ENCODE measurements around the gene TRIM62.

The TRIM62 gene

DNA sequence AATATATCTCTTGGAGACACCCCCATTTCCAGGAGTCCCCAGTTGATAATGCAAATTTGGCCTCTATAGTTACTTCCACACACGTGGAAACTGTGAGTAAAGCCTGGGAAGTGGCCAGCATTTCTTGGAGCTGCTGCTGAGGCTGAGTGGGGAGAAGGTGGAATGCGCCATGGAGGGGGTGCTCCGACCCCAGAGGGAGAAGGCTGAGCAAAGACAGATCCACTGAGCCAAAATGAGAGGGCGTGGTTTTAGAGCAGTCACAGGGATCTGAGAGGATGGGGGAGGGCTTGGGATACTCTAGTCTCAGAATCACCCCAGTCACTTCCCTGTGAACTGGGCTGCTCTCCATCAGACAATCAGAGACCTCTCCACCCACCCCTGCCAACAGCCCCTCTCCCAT is 38.7 kb downstream of the TRIM62 start:
- no peak for TF ChIP-seq FOXP2 (optimal IDR thresholded peaks at IDR 0.05; ENCODE audit: borderline replicate concordance, extremely low read depth, extremely low read length, insufficient read depth)
- TF ChIP-seq SIN3A (IDR thresholded peaks at IDR 0.05; ENCODE audit: borderline replicate concordance, insufficient read depth, low read length), result no peak
- TF ChIP-seq POLR2AphosphoS5 (IDR thresholded peaks at IDR 0.05; ENCODE audit: low read depth, low read length), result no peak
- no peak for TF ChIP-seq TAF1 (IDR thresholded peaks at IDR 0.05; ENCODE audit: borderline replicate concordance, insufficient read depth, low read length)
- TF ChIP-seq, protein P1, sequence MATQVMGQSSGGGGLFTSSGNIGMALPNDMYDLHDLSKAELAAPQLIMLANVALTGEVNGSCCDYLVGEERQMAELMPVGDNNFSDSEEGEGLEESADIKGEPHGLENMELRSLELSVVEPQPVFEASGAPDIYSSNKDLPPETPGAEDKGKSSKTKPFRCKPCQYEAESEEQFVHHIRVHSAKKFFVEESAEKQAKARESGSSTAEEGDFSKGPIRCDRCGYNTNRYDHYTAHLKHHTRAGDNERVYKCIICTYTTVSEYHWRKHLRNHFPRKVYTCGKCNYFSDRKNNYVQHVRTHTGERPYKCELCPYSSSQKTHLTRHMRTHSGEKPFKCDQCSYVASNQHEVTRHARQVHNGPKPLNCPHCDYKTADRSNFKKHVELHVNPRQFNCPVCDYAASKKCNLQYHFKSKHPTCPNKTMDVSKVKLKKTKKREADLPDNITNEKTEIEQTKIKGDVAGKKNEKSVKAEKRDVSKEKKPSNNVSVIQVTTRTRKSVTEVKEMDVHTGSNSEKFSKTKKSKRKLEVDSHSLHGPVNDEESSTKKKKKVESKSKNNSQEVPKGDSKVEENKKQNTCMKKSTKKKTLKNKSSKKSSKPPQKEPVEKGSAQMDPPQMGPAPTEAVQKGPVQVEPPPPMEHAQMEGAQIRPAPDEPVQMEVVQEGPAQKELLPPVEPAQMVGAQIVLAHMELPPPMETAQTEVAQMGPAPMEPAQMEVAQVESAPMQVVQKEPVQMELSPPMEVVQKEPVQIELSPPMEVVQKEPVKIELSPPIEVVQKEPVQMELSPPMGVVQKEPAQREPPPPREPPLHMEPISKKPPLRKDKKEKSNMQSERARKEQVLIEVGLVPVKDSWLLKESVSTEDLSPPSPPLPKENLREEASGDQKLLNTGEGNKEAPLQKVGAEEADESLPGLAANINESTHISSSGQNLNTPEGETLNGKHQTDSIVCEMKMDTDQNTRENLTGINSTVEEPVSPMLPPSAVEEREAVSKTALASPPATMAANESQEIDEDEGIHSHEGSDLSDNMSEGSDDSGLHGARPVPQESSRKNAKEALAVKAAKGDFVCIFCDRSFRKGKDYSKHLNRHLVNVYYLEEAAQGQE (IDR thresholded peaks at IDR 0.05; ENCODE audit: insufficient read depth in 1 of 2, low read depth in 2 of 2, low read length in 2 of 2), result no peak

DNA sequence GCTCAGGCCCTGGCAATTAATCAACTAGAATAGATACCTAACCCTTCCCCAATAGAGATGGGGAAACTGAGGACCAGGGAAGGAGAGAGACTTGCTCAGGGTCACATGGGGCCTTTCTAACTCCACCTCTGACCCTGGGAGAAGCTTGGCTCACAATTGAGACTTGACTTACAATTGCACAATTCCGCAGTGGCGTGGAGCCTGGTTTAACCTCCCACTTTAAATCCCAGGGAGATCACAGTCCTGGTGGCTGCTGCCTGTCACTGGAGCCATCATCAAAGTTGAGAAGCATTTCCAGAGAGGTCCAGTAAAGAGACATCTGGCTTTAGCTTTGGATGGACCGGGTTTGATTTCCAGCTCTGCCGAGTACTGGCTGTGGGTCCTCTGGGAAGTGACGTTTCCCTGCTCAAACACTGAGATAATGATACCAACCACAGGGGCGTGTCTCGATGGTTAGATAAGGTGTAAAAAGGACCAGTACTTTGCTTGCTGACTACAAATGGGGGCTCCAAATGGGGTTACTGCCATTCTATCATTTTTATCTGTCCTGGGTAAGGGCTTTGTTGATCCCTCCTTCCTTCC is 39.3 kb downstream of the TRIM62 start:
- no peak for TF ChIP-seq SIN3A (IDR thresholded peaks at IDR 0.05; ENCODE audit: borderline replicate concordance, insufficient read depth, low read length)
- no peak for TF ChIP-seq TAF1 (IDR thresholded peaks at IDR 0.05; ENCODE audit: borderline replicate concordance, insufficient read depth, low read length)
- no peak for TF ChIP-seq FOXP2 (optimal IDR thresholded peaks at IDR 0.05; ENCODE audit: borderline replicate concordance, extremely low read depth, extremely low read length, insufficient read depth)
- TF ChIP-seq, protein P1 (IDR thresholded peaks at IDR 0.05; ENCODE audit: insufficient read depth in 1 of 2, low read depth in 2 of 2, low read length in 2 of 2), result no peak
- TF ChIP-seq POLR2AphosphoS5 (IDR thresholded peaks at IDR 0.05; ENCODE audit: low read depth, low read length), result no peak

DNA sequence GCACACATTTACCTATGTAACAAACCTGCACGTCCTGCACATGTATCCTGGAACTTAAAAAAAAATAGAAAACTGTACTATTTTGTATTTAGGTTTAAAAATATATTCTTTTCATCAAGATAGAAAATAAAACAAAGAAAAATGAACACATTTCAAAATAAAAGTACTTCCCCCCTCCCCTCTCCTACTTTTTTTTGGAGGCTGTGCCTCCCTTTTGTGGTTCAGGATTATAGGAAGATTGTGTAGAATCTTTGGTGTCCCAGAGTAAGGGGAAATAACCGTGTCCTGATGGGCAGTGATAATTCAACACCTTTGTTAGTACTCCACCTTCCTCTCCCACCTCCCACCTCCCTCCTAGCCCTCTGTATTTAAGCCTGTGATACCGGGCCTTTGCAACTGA is 40.1 kb downstream of the TRIM62 start:
- TF ChIP-seq POLR2AphosphoS5 (IDR thresholded peaks at IDR 0.05; ENCODE audit: low read depth, low read length) (no peak), FOXP2 (optimal IDR thresholded peaks at IDR 0.05; ENCODE audit: borderline replicate concordance, extremely low read depth, extremely low read length, insufficient read depth) (no peak), TAF1 (IDR thresholded peaks at IDR 0.05; ENCODE audit: borderline replicate concordance, insufficient read depth, low read length) (no peak), SIN3A (IDR thresholded peaks at IDR 0.05; ENCODE audit: borderline replicate concordance, insufficient read depth, low read length) (no peak)
- TF ChIP-seq, protein P1 (IDR thresholded peaks at IDR 0.05; ENCODE audit: insufficient read depth in 1 of 2, low read depth in 2 of 2, low read length in 2 of 2), result no peak

DNA sequence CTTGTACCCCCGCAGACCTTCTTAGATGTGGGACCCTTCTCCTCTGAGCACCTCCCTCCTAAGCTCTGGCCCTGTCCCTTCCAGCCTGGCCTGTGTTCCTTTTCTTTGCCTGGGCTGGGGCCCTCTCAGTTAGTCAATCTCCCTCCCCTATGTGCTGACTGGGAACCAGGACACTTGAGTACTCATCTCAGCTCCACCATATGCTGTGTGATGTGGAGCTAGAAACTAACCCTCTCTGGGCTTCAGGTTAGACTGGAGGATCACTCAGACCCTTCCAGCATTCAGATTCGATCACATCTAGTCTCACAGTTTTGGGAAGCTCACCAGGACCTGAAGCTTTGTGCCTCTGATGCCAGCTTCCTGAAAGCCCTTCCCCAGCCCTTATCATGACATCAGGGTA is 40.6 kb downstream of the TRIM62 start:
- TF ChIP-seq POLR2AphosphoS5 (IDR thresholded peaks at IDR 0.05; ENCODE audit: low read depth, low read length), result no peak
- TF ChIP-seq, protein P1 (IDR thresholded peaks at IDR 0.05; ENCODE audit: insufficient read depth in 1 of 2, low read depth in 2 of 2, low read length in 2 of 2), result no peak
- no peak for TF ChIP-seq FOXP2 (optimal IDR thresholded peaks at IDR 0.05; ENCODE audit: borderline replicate concordance, extremely low read depth, extremely low read length, insufficient read depth)
- no peak for TF ChIP-seq TAF1 (IDR thresholded peaks at IDR 0.05; ENCODE audit: borderline replicate concordance, insufficient read depth, low read length)
